Muscle of leg (tissue), 11 donors: ENCODE data around the gene SLC19A2. TPM values are rescaled to one million over a fixed set of nuclear protein-coding genes. Genes with fewer than 3 reads are reported as not detected.
A peak's percentile ranks its signal among the peaks of the same experiment; 100 is the strongest.

Source experiments
- DNase-seq: peaks from one replicate; pipeline ENCODE4 v3.0.0; 2013
- H3K27ac ChIP-seq: one replicate; pipeline ENCODE4 v1.5.1; 2013; ENCODE audit warnings: mild to moderate bottlenecking, low read length, control low read depth
- H3K27me3 ChIP-seq: one replicate; pipeline ENCODE4 v1.6.1; 2013; ENCODE audit warnings: low read length; ENCODE audit not compliant: control insufficient read depth, insufficient read depth
- H3K36me3 ChIP-seq: one replicate; pipeline ENCODE4 v1.6.1; 2013; ENCODE audit warnings: low read length; ENCODE audit not compliant: control insufficient read depth, insufficient read depth
- H3K4me1 ChIP-seq: one replicate; pipeline ENCODE4 v1.6.1; 2013; ENCODE audit warnings: low read length; ENCODE audit not compliant: control insufficient read depth, insufficient read depth
- H3K4me3 ChIP-seq: one replicate; pipeline ENCODE4 v1.5.1; 2013; ENCODE audit warnings: low read length, control low read depth
- H3K9me3 ChIP-seq: replicated peaks from 2 replicates; pipeline ENCODE4 v1.6.1; 2013; ENCODE audit warnings: low read depth, low read length; ENCODE audit not compliant: control insufficient read depth
- WGBS: methylation state at CpG from one replicate; pipeline ENCODE4 v1.1.5; 2013; ENCODE audit warnings: missing lambda C conversion rate; ENCODE audit not compliant: insufficient coverage; 5-methylcytosine and 5-hydroxymethylcytosine counted together
- polyA plus RNA-seq, 8 donors: library from polyadenylated mRNA; unstranded; fragments of 120-200 nt; gene quantifications; one replicate each; pipeline versions ENCODE4 v1.2.1 to v1.2.3, GENCODE V29; 2013; ENCODE audit warnings: inconsistent platforms in 1 of 8, low replicate concordance in 1 of 8; ENCODE audit not compliant: insufficient read length in 8 of 8, insufficient read depth in 1 of 8
- total RNA-seq: library from RNA; stranded (reverse); fragments of 120-200 nt; gene quantifications from one replicate; pipeline ENCODE4 v1.2.4, GENCODE V29; 2013

SLC19A2 gene
- total and polyA plus RNA-seq, 9 donors = 4.9 to 7.6 (median 6.8) TPM

DNA sequence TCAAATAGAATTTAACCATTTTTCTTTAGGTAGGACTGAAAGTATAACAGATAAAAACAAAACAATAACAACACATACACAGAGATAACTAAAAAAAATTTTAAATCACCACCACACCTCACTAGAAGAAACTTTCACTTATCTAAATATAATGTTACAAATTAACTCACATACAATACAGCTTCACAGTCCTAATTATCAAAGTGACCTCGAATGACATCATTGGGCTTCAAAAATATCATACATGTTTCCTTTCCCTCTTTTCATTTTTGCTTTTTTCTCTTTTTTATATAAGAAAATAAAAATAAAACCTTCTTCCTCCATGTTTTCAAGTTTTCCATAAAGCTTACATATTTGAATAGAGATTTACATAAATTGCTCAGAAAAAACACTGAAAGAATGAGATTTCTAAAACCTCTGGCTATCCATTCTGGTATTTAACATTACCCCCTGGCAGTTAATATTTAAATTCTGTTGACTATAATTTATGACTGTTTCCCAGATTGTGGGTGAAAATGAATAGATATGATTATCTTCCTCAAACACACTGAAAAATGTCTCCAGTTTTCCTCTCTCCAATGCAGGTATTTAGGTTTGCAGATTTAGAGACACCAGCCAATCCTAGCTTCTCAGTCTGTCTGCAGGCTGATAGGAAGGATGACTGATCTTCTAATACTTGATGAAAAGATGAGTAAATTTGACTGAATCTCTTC, 40.5 kb upstream of the SLC19A2 start:
- no peak overlapping the region for H3K4me3 ChIP-seq
- H3K9me3 ChIP-seq = no peaks in the 10 kb centered on the region
- no peaks in the 10 kb centered on the region for H3K36me3 ChIP-seq
- WGBS = no CpG with 5 or more reads among the region's 1 CpG
- H3K27ac ChIP-seq = no peak overlapping the region
- no peak for DNase-seq
- H3K27me3 ChIP-seq = no peaks in the 10 kb centered on the region
- H3K4me1 ChIP-seq = no peaks in the 10 kb centered on the region

DNA sequence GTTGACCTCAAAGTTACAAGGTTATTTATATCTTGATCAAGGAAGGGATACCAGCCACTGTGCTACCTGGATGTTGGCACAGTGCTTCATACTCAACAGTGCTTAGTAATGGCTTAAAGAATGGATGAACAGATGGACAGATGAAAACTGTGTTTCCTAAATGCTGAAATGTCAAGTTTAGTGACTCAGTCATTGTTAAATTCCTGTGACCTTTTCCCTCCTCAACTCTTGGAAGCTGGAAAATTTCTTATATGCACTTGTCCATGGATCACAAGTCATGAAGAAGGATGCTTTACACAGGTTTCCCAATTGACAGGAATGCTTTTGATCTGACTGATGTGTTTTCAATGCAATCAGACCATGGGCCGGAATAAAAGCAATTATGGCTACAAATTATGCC, 39.6 kb upstream of the SLC19A2 start:
- H3K36me3 ChIP-seq = no peaks in the 10 kb centered on the region
- no peaks in the 10 kb centered on the region for H3K27me3 ChIP-seq
- no peak overlapping the region for H3K4me3 ChIP-seq
- H3K4me1 ChIP-seq = no peaks in the 10 kb centered on the region
- DNase-seq = no peak
- H3K9me3 ChIP-seq = no peaks in the 10 kb centered on the region
- H3K27ac ChIP-seq = no peak overlapping the region
- no CpG with 5 or more reads among the region's 1 CpG for WGBS

DNA sequence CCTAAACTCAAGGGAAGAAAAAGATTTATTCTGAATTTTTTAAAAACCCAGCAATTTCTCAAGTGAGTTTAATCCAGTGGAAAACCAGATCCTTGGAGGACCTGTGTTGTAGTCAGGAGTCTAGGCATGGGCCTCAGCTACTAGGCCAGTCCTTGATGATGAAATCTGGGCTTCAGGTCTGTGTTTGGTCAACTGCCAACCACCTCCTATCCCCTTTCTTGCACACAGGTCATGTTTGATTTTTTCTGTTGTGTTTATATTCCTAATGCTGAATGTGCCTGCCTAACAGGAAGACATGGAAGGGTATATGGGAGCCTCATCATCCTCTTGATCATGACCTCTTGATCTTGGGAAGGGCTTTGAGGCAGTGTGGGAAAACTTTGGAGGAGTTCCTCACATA, 38.2 kb upstream of the SLC19A2 start:
- Histone ChIP-seq H3K27ac (no peak overlapping the region), H3K4me3 (no peak overlapping the region), H3K27me3 (no peaks in the 10 kb centered on the region), H3K9me3 (no peaks in the 10 kb centered on the region), H3K36me3 (no peaks in the 10 kb centered on the region), H3K4me1 (no peaks in the 10 kb centered on the region)
- no peak for DNase-seq

DNA sequence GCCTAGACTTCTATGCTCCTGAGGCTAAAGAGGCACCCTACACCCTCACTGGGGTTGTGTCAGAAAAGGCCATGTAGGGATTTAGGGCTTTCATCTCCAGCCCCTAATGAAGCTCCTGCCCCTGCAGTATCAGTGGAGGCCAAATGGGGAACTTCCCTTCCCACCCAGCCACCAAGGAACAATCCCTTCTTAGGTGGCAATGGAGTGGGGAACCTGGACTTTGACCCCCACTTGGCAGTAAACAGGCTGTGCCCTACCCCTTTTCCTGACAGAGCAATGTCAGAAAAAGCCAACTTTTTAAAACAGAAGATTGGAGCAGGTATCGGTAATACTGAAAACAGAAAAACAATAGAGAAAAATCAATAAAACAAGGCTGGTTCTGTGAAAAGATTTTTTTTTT, 35.5 kb upstream of the SLC19A2 start:
- WGBS = no CpG with 5 or more reads among the region's 1 CpG
- no peaks in the 10 kb centered on the region for H3K4me1 ChIP-seq
- H3K36me3 ChIP-seq = no peaks in the 10 kb centered on the region
- no peak overlapping the region for H3K27ac ChIP-seq
- H3K9me3 ChIP-seq = no peaks in the 10 kb centered on the region
- H3K27me3 ChIP-seq = no peaks in the 10 kb centered on the region
- DNase-seq = no peak
- no peak overlapping the region for H3K4me3 ChIP-seq

DNA sequence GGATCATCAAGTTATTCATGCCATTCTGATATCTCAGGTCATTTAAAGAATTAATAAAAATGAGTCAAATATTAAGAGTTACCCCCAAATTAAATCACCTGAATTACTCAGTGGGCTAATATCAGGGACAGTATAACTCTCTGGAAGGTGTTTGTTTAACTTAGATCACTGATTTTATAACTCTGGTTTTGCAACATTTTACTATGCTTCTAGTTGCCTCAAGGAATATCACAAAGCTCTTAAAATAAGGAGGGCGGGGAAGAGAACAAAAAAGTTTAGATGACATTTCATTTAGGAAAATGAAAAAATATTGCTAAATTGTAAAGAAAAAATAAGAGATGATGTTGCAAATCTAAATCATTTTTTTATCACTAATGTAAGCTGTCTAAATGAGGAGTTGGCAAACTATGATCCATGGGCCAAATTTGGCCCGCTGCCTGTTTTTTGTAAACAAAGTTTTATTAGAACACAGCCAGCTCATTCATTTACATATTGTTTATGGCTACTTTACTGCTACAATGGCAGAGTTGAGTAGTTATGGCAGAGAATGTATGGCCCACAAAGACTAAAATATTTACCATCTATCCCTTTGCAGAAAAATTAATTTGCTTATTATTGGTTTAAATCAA, 31.9 kb upstream of the SLC19A2 start:
- no CpG with 5 or more reads among the region's 2 CpGs for WGBS
- Histone ChIP-seq H3K9me3 (no peaks in the 10 kb centered on the region), H3K4me3 (no peak overlapping the region), H3K4me1 (no peaks in the 10 kb centered on the region), H3K36me3 (no peaks in the 10 kb centered on the region), H3K27me3 (no peaks in the 10 kb centered on the region), H3K27ac (no peak overlapping the region)
- no peak for DNase-seq

DNA sequence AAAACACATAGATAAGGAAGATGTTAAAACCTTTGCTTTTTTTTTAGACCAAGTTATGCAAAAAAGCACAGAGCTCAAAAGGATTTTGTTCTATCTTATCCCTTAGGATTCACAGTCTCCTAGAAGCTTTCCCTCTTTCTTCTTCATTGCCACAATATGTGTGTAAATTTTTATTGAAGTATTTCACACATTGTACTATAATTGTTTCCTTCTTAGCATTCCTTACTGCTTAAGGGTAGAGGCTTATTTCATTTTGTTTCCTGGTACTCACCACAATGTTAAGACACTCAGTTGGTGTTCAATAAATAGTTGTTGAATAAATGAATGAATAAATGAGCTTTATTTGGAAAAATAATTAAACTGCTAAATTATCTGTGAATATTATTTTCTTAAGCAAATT, 29.9 kb upstream of the SLC19A2 start:
- DNase-seq = no peak
- no peak overlapping the region for H3K4me3 ChIP-seq

DNA sequence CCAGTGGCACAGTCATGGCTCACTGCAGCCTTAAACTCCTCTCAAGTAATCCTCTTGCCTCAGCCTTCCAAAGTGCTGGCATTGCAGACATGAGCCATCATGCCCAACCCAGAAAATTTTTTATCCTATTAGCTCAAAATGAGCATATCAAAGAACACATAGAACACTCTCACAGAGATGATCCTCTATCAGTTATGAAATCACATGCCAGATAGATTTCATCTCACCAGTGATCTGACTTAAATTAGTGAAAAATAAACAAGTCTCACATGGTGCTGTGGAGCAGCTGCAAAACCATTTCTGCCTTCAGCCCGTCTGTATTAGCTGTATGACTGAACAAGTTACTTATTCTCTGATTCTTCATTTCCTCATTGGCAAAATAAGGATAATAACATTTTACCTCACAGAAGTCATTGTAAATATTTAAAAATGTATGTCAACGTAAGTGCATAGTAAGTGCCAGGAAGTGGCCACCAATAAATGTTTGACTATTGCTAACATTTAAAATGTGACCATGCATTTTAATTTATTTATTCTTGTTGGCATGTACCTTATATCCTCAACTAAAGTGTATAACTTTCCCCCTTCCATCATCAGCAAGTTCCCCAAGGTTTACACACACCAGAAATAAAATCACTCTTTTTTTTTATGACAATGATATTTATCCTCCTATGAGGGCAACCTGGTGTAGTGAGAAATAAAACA, 29.0 kb upstream of the SLC19A2 start:
- no CpG with 5 or more reads among the region's 2 CpGs for WGBS

More for the DNA sequence above, 29.9 kb upstream of the SLC19A2 start:
- H3K27me3 ChIP-seq = no peaks in the 10 kb centered on the region
- H3K36me3 ChIP-seq = no peaks in the 10 kb centered on the region
- no peak overlapping the region for H3K27ac ChIP-seq
- no peaks in the 10 kb centered on the region for H3K4me1 ChIP-seq
- H3K9me3 ChIP-seq = no peaks in the 10 kb centered on the region

DNA sequence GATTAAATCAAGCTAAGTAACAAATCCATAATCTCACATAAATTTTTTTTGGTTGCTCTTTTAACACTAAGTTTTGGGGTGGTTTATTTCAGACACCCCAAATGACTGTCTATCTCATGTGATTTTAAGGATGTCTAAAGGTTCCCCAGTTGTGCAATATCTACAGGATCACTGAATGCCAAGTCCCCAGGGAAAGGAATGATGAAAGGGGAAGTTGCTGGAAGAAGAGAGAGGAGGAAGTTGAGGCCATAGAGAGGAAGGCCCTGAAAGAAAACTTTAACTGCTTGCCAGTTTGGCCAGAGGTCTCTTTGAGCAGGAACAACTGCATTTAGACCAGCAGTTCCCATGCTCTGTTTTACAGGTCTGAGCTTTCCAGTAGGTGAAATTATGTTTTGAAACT, 27.5 kb upstream of the SLC19A2 start:
- no peaks in the 10 kb centered on the region for H3K9me3 ChIP-seq
- H3K4me3 ChIP-seq = no peak overlapping the region
- no peaks in the 10 kb centered on the region for H3K36me3 ChIP-seq
- no peaks in the 10 kb centered on the region for H3K4me1 ChIP-seq
- DNase-seq = peak; percentile 27
- H3K27me3 ChIP-seq = no peaks in the 10 kb centered on the region
- no peak overlapping the region for H3K27ac ChIP-seq

More for the DNA sequence above, 29.0 kb upstream of the SLC19A2 start:
- H3K27ac ChIP-seq = no peak overlapping the region
- no peaks in the 10 kb centered on the region for H3K9me3 ChIP-seq
- no peaks in the 10 kb centered on the region for H3K36me3 ChIP-seq
- H3K4me3 ChIP-seq = no peak overlapping the region
- DNase-seq = no peak
- no peaks in the 10 kb centered on the region for H3K27me3 ChIP-seq
- no peaks in the 10 kb centered on the region for H3K4me1 ChIP-seq

DNA sequence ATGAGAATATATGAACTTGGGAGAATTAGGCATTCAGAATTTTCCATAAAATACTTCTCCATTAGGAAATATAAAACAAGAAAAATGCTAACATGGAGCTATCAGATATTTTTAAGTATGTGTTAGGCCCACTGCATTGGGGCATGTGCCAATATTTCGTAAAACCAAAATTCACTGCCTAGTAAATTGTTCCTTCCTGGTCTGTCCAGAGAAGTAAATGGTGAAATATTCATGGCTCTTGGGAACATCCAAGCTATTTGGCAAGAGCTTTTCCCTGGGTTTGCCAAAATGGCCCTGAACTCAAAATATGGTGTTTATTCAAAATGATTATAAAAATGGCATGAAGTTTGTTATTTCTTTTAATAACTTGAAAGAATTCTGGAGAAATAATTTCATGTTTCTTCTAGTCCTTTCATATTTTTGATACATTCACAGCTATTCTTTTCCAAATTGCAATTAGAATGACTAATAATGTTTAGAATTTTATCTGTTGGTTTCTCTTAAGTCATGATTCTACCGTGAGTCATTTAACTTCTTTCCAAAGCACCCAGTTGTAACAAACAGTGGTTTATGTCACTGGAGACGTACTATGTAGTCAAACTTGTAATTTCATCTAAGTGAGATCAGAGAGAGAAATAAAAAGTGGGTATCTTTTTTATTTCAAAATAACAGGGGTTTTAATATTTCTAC, 25.7 kb upstream of the SLC19A2 start:
- H3K27me3 ChIP-seq = no peaks in the 10 kb centered on the region
- no peak overlapping the region for H3K27ac ChIP-seq
- no peak for DNase-seq
- no peaks in the 10 kb centered on the region for H3K36me3 ChIP-seq
- no peaks in the 10 kb centered on the region for H3K4me1 ChIP-seq
- no peak overlapping the region for H3K4me3 ChIP-seq
- no peaks in the 10 kb centered on the region for H3K9me3 ChIP-seq
- WGBS = no CpG with 5 or more reads among the region's 3 CpGs

DNA sequence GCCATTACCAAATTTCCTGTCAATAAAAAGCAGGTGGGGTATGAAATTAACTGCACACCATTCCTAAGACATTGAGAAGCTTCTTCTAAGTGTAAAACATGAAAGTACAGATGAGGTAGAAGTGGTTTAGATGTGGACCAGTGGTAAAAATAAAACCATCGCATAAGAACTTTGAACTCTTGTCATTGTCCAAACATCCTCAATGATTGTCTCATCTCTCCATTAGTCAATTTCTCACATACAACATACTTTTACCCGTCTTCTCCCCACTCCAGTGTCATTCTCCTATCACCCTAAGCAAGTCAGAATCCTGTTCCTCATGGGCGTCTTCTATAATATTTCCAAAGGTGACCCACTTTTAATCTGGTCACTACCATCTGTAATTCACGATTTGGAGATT, 24.3 kb upstream of the SLC19A2 start:
- no peaks in the 10 kb centered on the region for H3K9me3 ChIP-seq
- WGBS = 87% methylated on average over 2 of the region's 4 CpGs
- no peaks in the 10 kb centered on the region for H3K27me3 ChIP-seq
- H3K36me3 ChIP-seq = no peaks in the 10 kb centered on the region
- H3K4me3 ChIP-seq = no peak overlapping the region
- no peaks in the 10 kb centered on the region for H3K4me1 ChIP-seq
- no peak for DNase-seq
- H3K27ac ChIP-seq = no peak overlapping the region
